ENCODE measurements around the gene IGF2R.

DNA sequence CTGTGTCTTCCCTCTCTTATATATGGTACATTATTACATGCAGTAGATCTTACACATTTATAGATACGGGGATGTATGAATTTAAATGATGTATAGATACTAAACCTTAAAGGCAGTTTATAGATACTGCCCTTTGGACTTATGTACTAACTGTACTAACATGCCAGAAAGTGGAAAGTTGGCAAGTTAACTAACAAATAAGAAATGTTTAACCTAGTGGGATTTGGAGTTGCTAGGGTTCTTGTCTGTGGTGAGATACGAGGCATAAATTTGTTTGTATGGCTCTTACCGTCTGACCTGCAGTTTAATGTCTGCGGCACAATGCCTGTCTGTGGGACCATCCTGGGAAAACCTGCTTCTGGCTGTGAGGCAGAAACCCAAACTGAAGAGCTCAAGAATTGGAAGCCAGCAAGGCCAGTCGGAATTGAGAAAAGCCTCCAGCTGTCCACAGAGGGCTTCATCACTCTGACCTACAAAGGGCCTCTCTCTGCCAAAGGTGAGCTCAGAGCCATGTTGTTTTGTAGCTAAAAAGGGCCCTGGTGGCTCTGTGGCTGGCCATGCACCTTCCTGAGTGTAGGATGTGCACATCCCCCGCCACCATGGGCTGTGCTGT is 89.8 kb downstream of the IGF2R start:
- TF ChIP-seq CREB1 (IDR thresholded peaks at IDR 0.05; ENCODE audit: low read depth) (no peak), FOXM1 (IDR thresholded peaks at IDR 0.05; ENCODE audit: borderline replicate concordance, low read depth) (no peak)

All from Ishikawa (cell line).